GM12874 (cell line): Measurements from ENCODE around the gene PRDM10.

Experiments used
- TF ChIP-seq, protein P1 (sequence below): IDR thresholded peaks from 2 replicates; pipeline ENCODE4 v1.5.1; 2011; ENCODE audit warnings: low read depth, mild to moderate bottlenecking, control low read depth, low read length, moderate library complexity; ENCODE audit not compliant: insufficient read depth

PRDM10 gene

GRCh38 chr11:129929721-129930120 is 72.9 kb downstream of the PRDM10 start:
- TF ChIP-seq, protein P1, sequence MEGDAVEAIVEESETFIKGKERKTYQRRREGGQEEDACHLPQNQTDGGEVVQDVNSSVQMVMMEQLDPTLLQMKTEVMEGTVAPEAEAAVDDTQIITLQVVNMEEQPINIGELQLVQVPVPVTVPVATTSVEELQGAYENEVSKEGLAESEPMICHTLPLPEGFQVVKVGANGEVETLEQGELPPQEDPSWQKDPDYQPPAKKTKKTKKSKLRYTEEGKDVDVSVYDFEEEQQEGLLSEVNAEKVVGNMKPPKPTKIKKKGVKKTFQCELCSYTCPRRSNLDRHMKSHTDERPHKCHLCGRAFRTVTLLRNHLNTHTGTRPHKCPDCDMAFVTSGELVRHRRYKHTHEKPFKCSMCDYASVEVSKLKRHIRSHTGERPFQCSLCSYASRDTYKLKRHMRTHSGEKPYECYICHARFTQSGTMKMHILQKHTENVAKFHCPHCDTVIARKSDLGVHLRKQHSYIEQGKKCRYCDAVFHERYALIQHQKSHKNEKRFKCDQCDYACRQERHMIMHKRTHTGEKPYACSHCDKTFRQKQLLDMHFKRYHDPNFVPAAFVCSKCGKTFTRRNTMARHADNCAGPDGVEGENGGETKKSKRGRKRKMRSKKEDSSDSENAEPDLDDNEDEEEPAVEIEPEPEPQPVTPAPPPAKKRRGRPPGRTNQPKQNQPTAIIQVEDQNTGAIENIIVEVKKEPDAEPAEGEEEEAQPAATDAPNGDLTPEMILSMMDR = no peak

- TF ChIP-seq, protein P1 = no peak
These were observed 73.5 kb downstream of the PRDM10 start for GRCh38 chr11:129928923-129929692.

DNA sequence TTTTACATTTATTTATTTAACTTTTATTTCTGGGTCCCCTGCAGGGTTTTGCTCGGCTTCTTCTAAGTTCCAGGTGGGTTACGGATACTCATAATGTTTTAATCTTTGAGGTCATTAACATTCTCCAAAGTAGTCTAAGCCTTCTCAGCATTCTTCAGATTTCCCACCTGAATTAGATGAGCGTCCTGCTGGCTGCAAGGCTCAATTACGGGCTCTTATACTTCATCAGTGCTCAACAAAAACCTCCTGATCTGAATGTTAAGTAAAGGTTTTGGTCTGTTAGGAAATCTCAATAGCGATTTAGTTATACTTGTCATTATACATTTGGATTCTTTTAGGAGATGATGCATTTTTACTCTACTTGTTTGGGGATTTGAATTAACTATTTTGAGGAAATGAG is 80.0 kb downstream of the PRDM10 start:
- TF ChIP-seq, protein P1 = no peak

DNA sequence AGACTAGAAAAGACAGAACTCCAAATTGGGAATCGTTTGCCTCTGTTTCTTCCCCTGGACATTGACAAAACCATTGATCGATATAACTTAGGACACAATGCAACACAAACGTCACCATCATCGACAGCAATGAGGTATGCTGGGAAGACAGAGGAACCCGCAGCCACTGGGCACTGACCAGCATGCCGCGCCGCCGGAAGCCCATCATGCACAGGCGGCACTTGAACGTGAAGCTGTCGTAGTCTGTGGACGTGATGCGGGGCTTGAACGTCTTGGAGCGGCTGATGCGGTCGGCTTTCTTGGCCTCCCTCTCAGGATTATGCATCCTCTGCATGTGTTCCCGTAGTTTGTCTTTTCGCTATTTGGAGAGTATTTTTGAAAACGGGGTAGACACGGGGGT is 84.3 kb downstream of the PRDM10 start:
- TF ChIP-seq, protein P1 = no peak

DNA sequence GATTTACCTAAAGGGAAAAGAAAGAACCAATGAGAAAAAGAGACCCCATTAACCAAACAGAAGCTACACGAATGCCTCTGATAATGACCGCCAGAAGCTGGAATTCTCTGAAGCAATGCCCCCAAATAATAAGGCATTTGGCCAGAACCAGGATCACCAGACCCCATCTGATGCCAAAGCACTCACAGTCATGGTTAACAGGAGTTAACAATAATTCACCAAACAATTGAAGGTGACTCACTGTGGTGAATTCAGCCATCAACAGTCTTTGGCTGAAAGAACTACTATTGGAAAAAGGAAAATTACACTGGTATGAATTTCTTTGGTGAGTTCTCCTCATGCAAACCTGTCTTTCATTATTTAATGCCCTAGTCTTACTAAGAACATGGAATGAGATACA is 85.4 kb downstream of the PRDM10 start:
- TF ChIP-seq, protein P1 = no peak

DNA sequence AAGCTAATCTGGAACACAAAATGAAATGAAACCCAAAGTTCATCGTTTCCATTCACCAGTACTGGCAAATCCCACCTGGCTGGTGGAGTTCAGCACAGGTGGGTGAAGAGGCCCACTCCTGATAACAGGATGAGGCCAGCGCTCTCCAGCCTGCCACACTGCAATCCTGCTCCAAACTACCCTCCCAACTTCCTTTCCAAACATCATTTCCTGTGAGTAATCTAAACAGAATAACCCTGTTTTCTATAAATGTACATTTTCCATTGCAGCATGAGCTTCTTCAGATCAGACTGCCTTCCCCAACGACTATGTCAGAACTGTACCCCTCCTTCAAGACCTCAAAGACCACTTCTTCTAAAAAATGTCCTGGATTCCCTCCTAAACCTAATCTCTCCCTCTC is 91.3 kb downstream of the PRDM10 start:
- TF ChIP-seq, protein P1 = no peak

DNA sequence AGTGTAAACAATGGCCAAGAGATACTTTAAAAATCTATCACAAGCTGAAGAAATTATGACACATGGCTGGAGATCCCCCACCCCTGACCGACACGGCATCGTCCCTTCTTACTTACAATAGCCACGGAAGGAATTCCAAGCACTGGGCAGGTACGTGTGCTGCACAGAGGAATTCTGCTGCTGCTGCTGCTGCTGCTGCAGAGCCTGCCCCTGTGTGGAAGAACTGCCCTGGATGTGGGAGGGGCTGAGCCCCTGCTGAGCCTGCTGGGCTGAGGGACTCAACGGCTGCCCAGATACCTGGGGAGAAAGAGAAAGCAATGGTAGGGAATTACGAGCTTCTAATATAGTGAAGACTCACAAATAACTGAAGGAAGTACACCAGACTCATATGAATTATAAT is 92.3 kb downstream of the PRDM10 start:
- TF ChIP-seq, protein P1 = no peak
